Endothelial cell of umbilical vein (primary cell): ENCODE results near the gene COX6B1. TPM values are rescaled to one million over a fixed set of nuclear protein-coding genes. Genes with fewer than 3 reads are reported as not detected.

Source experiments
- BruUV-seq: library from RNA; stranded (reverse); fragments of 400-500 nt; replicated peaks from 2 replicates; lab custom pipeline; 2021; lab: Mats Ljungman, UMichigan
- CTCF ChIA-PET: fragments of 300-600, 350-600 bp; sonication (Branson Sonifier 250); formaldehyde crosslinking; loops from one replicate; lab custom pipeline; 2021; ENCODE audit warnings: antibody characterized with exemption, inconsistent platforms; lab: Charles Lee
- POLR2A ChIA-PET: fragments of 300-600, 350-600 bp; sonication (Branson Sonifier 250); formaldehyde crosslinking; loops from one replicate; lab custom pipeline; 2021; ENCODE audit warnings: antibody characterized with exemption, inconsistent platforms; lab: Charles Lee
- DNase-seq: peaks from one replicate; pipeline ENCODE4 v3.0.0-alpha.2; 2011; ENCODE audit warnings: low read depth, low spot score
- FAIRE-seq: peaks from 2 replicates; lab custom pipeline; 2011; peaks lifted over from hg19 to GRCh38; lab: Jason Lieb, UNC
- H2AFZ ChIP-seq: 2 replicates; pipeline ENCODE4 v1.6.0; 2012; ENCODE audit warnings: low read depth, low read length, control low read depth, inconsistent platforms
- H3K27ac ChIP-seq: 2 replicates; pipeline ENCODE4 v1.5.1; 2011; ENCODE audit warnings: low read depth, mild to moderate bottlenecking, control low read depth, low read length, moderate library complexity; ENCODE audit not compliant: insufficient read depth
- H3K27me3 ChIP-seq, 2 experiments: 2 replicates each; pipeline versions ENCODE4 v1.6.0 to v1.6.1; 2011; ENCODE audit warnings: low read length in 2 of 2, mixed read lengths in 1 of 2; ENCODE audit not compliant: control insufficient read depth in 2 of 2, insufficient read depth in 2 of 2
- H3K36me3 ChIP-seq, 2 experiments: 2 replicates in 1 of 2; 3 replicates in 1 of 2; pipeline ENCODE4 v1.5.1; 2011; ENCODE audit warnings: low read length in 2 of 2, mild to moderate bottlenecking in 1 of 2, moderate library complexity in 1 of 2; ENCODE audit not compliant: control insufficient read depth in 2 of 2, insufficient read depth in 2 of 2; ENCODE audit errors: extremely low read depth in 1 of 2
- H3K4me1 ChIP-seq: 3 replicates; pipeline ENCODE4 v1.5.1; 2011; ENCODE audit warnings: mild to moderate bottlenecking, low read length; ENCODE audit not compliant: control insufficient read depth, insufficient read depth; ENCODE audit errors: extremely low read depth
- H3K4me2 ChIP-seq: 2 replicates; pipeline ENCODE4 v1.6.1; 2011; ENCODE audit warnings: low read length, control low read depth, mixed read lengths; ENCODE audit not compliant: insufficient read depth
- H3K4me3 ChIP-seq, 3 experiments: fragments of 200-600 bp in 1 of 3; sonication (generic), shearing (Covaris generic) in 1 of 3; replicated peaks in 1 of 3; 2 replicates each; pipeline ENCODE4 v1.5.1; 2011 to 2016; ENCODE audit warnings: control low read depth in 3 of 3, low read length in 3 of 3, mild to moderate bottlenecking in 2 of 3, inconsistent platforms in 1 of 3, low read depth in 1 of 3, moderate library complexity in 1 of 3; ENCODE audit not compliant: insufficient read depth in 1 of 3
- H3K79me2 ChIP-seq: 2 replicates; pipeline ENCODE4 v1.6.0; 2012; ENCODE audit warnings: low read length, inconsistent platforms; ENCODE audit not compliant: control insufficient read depth, insufficient read depth
- H3K9ac ChIP-seq: replicated peaks from 2 replicates; pipeline ENCODE3; 2011; ENCODE audit warnings: low read length, control low read depth; ENCODE audit not compliant: insufficient read depth; ENCODE audit errors: extremely low read depth
- H3K9me1 ChIP-seq: replicated peaks from 3 replicates; pipeline ENCODE4 v1.6.0; 2011; ENCODE audit warnings: mild to moderate bottlenecking, low read length; ENCODE audit not compliant: control insufficient read depth, insufficient read depth; ENCODE audit errors: extremely low read depth
- H3K9me3 ChIP-seq: replicated peaks from 2 replicates; pipeline ENCODE4 v1.5.1; 2012; ENCODE audit warnings: low read length, inconsistent platforms; ENCODE audit not compliant: control insufficient read depth, insufficient read depth
- H4K20me1 ChIP-seq: replicated peaks from 2 replicates; pipeline ENCODE3; 2011; ENCODE audit warnings: mild to moderate bottlenecking, low read length; ENCODE audit not compliant: control insufficient read depth, insufficient read depth; ENCODE audit errors: extremely low read depth
- EZH2 ChIP-seq: IDR thresholded peaks from 2 replicates; pipeline ENCODE4 v1.6.1; 2012; ENCODE audit warnings: borderline replicate concordance, low read depth, mild to moderate bottlenecking, moderate library complexity, low read length, inconsistent platforms; ENCODE audit not compliant: severe bottlenecking
- FOS ChIP-seq: IDR thresholded peaks from 2 replicates; pipeline ENCODE4 v1.6.1; 2011; ENCODE audit warnings: mild to moderate bottlenecking, low read length, moderate library complexity, borderline replicate concordance; ENCODE audit not compliant: insufficient read depth
- GATA2 ChIP-seq: IDR thresholded peaks from 2 replicates; pipeline ENCODE4 v1.7.0; 2011; ENCODE audit warnings: low read depth, mild to moderate bottlenecking, moderate library complexity, mixed read lengths, low read length; ENCODE audit not compliant: insufficient read length, insufficient read depth
- JUN ChIP-seq: IDR thresholded peaks from 2 replicates; pipeline ENCODE4 v1.6.1; 2011; ENCODE audit warnings: borderline replicate concordance, low read depth; ENCODE audit not compliant: insufficient read length, insufficient read depth
- MYC ChIP-seq: IDR thresholded peaks from one replicate; pipeline ENCODE4 v1.6.1; 2011; ENCODE audit warnings: mild to moderate bottlenecking, low read depth, low read length
- POLR2A ChIP-seq: IDR thresholded peaks from 2 replicates; pipeline ENCODE4 v1.6.1; 2012; ENCODE audit warnings: low read depth, mild to moderate bottlenecking, control low read depth, low read length
- POLR2AphosphoS5 ChIP-seq: IDR thresholded peaks from 2 replicates; pipeline ENCODE4 v1.6.1; 2012; ENCODE audit warnings: low read depth, mild to moderate bottlenecking, control low read depth, low read length, moderate library complexity; ENCODE audit not compliant: insufficient read depth
- dilution Hi-C: fragments of 300-500 bp; cut with MboI; formaldehyde crosslinking; loops from one replicate; pipeline ENCODE4 v1.15.0; 2019; ENCODE audit warnings: low sequenced_read_pairs; ENCODE audit not compliant: extremely low pct_ligation_motif_present
- intact Hi-C: fragments of 100-400 bp; cut with micrococcal nuclease; formaldehyde crosslinking; loops from one replicate; pipeline ENCODE4 v1.10.0; 2022
- polyA plus RNA-seq, 4 experiments: library from polyadenylated mRNA; depleted of rRNA in 3 of 4; stranded (reverse) in 3 of 4; unstranded in 1 of 4; fragments of >200 nt; gene quantifications; 2 replicates each; pipeline versions ENCODE4 v1.2.1 to v1.2.3, GENCODE V29; 2011 to 2012; ENCODE audit warnings: missing spikeins in 1 of 4
- total RNA-seq: library from RNA; stranded (reverse); gene quantifications from 2 replicates; pipeline ENCODE4 v1.2.3, GENCODE V29; 2021
- TF ChIP-seq, protein P1 (sequence below): IDR thresholded peaks from 2 replicates; pipeline ENCODE4 v1.6.1; 2011; ENCODE audit not compliant: insufficient read depth, insufficient read length
- TF ChIP-seq, protein P2 (sequence below), 2 donors: IDR thresholded peaks; 1 replicate in 1 of 2; 2 replicates in 1 of 2; pipeline ENCODE4 v1.5.1; 2011; ENCODE audit warnings: low read length in 2 of 2, mild to moderate bottlenecking in 2 of 2, moderate library complexity in 2 of 2, control low read depth in 1 of 2, inconsistent platforms in 1 of 2, low read depth in 1 of 2; ENCODE audit not compliant: insufficient read depth in 1 of 2; ENCODE audit errors: extremely low read depth in 1 of 2

The COX6B1 gene
- total and polyA plus RNA-seq, 2 donors (not counting 3 experiments of a cell fraction or from before 2014, with no cell fraction given), result 327 to 692 TPM

DNA sequence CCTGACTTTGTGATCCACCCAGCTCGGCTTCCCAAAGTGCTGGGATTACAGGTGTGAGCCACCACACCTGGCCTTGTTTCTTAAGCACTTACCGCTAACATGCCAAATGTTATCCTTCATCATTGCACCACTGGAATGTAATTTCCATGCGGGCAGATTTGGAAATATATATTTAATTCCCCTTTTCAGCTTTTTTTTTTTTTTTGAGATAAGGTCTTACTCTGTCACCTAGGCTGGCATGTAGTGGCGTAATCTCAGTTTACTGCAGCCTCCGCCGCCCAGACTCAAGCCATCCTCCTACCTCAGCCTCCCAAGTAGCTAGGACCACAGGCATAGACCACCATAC lies 13.8 kb downstream of the COX6B1 start:
- no peak for DNase-seq
- H3K79me2 ChIP-seq, result no peaks in the 10 kb centered on the region
- no peak overlapping the region for H3K27ac ChIP-seq
- H3K4me3 ChIP-seq, result no peak overlapping the region
- no peaks in the 10 kb centered on the region for H3K9me1 ChIP-seq
- intact Hi-C loops (no loop called here), dilution Hi-C loops (no loop called here)
- TF ChIP-seq EZH2 (no peak), MYC (no peak), FOS (no peak), POLR2AphosphoS5 (no peak), GATA2 (no peak), POLR2A (no peak), JUN (no peak)
- TF ChIP-seq, protein P1, sequence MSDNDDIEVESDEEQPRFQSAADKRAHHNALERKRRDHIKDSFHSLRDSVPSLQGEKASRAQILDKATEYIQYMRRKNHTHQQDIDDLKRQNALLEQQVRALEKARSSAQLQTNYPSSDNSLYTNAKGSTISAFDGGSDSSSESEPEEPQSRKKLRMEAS, result no peak
- TF ChIP-seq, protein P2, sequence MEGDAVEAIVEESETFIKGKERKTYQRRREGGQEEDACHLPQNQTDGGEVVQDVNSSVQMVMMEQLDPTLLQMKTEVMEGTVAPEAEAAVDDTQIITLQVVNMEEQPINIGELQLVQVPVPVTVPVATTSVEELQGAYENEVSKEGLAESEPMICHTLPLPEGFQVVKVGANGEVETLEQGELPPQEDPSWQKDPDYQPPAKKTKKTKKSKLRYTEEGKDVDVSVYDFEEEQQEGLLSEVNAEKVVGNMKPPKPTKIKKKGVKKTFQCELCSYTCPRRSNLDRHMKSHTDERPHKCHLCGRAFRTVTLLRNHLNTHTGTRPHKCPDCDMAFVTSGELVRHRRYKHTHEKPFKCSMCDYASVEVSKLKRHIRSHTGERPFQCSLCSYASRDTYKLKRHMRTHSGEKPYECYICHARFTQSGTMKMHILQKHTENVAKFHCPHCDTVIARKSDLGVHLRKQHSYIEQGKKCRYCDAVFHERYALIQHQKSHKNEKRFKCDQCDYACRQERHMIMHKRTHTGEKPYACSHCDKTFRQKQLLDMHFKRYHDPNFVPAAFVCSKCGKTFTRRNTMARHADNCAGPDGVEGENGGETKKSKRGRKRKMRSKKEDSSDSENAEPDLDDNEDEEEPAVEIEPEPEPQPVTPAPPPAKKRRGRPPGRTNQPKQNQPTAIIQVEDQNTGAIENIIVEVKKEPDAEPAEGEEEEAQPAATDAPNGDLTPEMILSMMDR (IDR thresholded peaks at IDR 0.05; ENCODE audit: extremely low read depth in 1 of 2, insufficient read depth in 1 of 2, low read depth in 1 of 2, low read length in 2 of 2), result no peak
- no peaks in the 10 kb centered on the region for H3K9me3 ChIP-seq
- H3K9ac ChIP-seq, result no peak overlapping the region
- H3K4me2 ChIP-seq, result no peak overlapping the region
- ChIA-PET CTCF (interaction anchor here (1.2 to 1.9 kb wide), 3 partner anchors 12 to 32 kb away, joined by 3 to 5 read pairs (median 3); no protein-coding TSS in a partner anchor), POLR2A (no interaction called here)
- FAIRE-seq, result no peak
- BruUV-seq, result no TSS peak
- no peaks in the 10 kb centered on the region for H4K20me1 ChIP-seq
- no peak overlapping the region for H2AFZ ChIP-seq
- H3K27me3 ChIP-seq, result no peaks in the 10 kb centered on the region
- H3K36me3 ChIP-seq, result peaks cover 7 to 10% of the 10 kb centered on the region in 2 experiments
- no peaks in the 10 kb centered on the region for H3K4me1 ChIP-seq
